HUES6 (cell line): ENCODE measurements around the gene MRPL24.

ENCODE experiments used
- H3K27ac ChIP-seq: 2 replicates; pipeline ENCODE4 v1.7.0; 2013; ENCODE audit warnings: low read depth, mild to moderate bottlenecking, low read length, inconsistent platforms
- H3K27me3 ChIP-seq: 2 replicates; pipeline ENCODE4 v1.6.1; 2013; ENCODE audit warnings: low read length; ENCODE audit not compliant: control insufficient read depth, insufficient read depth
- H3K36me3 ChIP-seq: 2 replicates; pipeline ENCODE4 v1.6.1; 2013; ENCODE audit warnings: low read length; ENCODE audit not compliant: control insufficient read depth, insufficient read depth
- H3K4me1 ChIP-seq: 2 replicates; pipeline ENCODE4 v1.6.1; 2013; ENCODE audit warnings: low read length; ENCODE audit not compliant: control insufficient read depth, insufficient read depth
- H3K4me3 ChIP-seq: 2 replicates; pipeline ENCODE4 v1.5.1; 2013; ENCODE audit warnings: low read depth, low read length
- H3K9ac ChIP-seq: one replicate; pipeline ENCODE4 v1.6.1; 2013; ENCODE audit warnings: mild to moderate bottlenecking, low read length
- H3K9me3 ChIP-seq: 2 replicates; pipeline ENCODE4 v1.6.1; 2013; ENCODE audit warnings: low read depth, low read length; ENCODE audit not compliant: control insufficient read depth, insufficient read depth

Gene MRPL24

GRCh38 chr1:156726549-156727226 lies 14.2 kb downstream of the MRPL24 start:
- Histone ChIP-seq H3K27ac (no peak overlapping the region), H3K4me3 (peak overlapping the region; percentile 94), H3K9me3 (no peaks in the 10 kb centered on the region), H3K27me3 (no peaks in the 10 kb centered on the region), H3K9ac (no peak overlapping the region), H3K4me1 (peaks cover 20% of the 10 kb centered on the region), H3K36me3 (peaks cover 36% of the 10 kb centered on the region)

DNA sequence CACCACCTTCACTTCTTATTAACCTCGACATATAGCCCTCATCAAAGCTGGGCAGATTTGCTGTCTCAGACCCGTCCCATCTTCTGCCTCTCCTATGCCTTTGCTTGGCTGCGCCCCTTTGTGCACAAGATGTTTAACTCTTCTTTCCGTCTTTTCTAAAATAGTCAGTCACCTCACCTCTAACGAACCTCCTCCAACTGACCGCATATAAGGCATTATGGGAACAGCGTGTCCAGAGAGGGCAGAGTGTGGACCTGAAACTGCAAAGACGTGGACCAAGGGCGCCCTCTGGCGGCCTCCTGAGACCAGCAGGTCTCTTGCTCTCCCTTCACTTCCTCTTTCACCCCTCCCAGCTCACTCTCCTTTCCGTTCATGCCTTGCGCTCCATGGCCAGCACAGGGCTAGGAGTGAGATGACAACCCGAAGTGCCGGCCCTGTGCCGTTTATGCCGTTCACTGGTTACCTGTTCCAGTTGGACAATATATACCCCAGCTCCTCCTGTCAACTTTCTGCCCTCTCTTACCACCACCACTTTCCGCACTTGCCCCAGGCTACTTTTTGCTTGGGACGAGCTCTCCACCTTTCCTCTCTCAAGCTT lies 15.1 kb downstream of the MRPL24 start:
- Histone ChIP-seq H3K27ac (no peak overlapping the region), H3K4me3 (peak overlapping the region; percentile 94), H3K9me3 (no peaks in the 10 kb centered on the region), H3K36me3 (peaks cover 45% of the 10 kb centered on the region), H3K27me3 (no peaks in the 10 kb centered on the region), H3K4me1 (peaks cover 20% of the 10 kb centered on the region), H3K9ac (peak overlapping the region; percentile 40)

DNA sequence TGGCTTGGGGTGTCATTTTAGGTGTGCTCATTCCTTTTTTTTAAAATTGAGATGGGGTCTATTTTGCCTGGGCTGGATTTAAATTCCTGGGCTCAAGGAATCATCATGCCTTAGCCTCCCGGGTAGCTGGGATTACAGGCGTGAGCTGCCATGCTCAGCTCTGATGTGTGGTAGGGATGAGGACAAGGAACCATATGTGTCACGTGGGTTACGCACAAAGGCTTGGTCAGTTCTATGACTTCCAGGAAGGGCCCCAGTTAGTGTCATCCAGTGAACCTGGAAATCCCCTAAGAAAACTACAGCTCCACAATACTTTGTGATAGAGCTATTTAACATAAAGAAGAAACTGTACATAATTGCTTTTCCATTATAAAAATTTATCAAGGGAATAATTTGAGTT lies 19.4 kb downstream of the MRPL24 start:
- Histone ChIP-seq H3K9ac (no peak overlapping the region), H3K27ac (no peak overlapping the region), H3K4me3 (no peak overlapping the region), H3K36me3 (peaks cover 42% of the 10 kb centered on the region), H3K27me3 (no peaks in the 10 kb centered on the region), H3K9me3 (no peaks in the 10 kb centered on the region), H3K4me1 (peaks cover 9% of the 10 kb centered on the region)

DNA sequence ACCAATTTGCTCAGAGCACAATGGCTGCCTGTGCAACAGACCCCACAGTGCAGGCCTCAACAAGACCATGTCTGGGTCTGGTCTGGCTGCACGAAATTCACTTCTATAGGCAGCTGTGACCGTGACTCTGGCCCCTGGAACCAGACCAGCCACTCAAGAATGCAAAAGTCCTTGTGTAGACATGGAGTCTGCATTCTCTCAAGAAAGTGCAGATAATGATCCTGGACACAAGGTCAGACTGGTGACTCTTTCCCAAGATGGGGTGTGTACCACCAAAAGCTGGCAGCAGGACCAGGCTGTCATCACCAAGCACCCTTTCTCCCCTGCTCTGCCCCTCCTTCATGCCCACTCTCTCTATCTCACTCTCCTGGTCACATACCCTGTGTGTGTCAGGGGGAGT lies 19.8 kb downstream of the MRPL24 start:
- Histone ChIP-seq H3K4me1 (peaks cover 9% of the 10 kb centered on the region), H3K9ac (no peak overlapping the region), H3K4me3 (no peak overlapping the region), H3K27me3 (no peaks in the 10 kb centered on the region), H3K27ac (no peak overlapping the region), H3K36me3 (peaks cover 42% of the 10 kb centered on the region), H3K9me3 (no peaks in the 10 kb centered on the region)

DNA sequence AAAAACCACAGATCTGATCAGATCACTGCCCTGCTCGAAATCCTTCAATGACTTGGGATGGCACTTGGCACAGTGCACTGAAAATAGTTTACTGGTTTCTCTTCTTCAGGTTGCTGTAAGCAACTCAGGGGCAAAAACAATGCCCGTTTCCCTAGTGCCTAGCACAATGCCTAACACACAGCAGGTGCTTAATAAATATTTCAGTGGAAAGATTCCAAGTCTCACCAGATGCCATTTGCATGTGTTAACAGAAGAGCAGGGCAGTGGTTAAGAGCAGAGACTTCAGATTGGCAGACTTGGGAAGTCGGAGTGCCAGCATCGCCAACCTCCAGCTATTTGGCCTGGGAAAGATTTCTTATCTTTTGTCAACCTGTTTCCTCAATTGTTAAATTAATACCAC lies 23.5 kb downstream of the MRPL24 start:
- Histone ChIP-seq H3K4me1 (peaks cover 9% of the 10 kb centered on the region), H3K9ac (no peak overlapping the region), H3K9me3 (no peaks in the 10 kb centered on the region), H3K4me3 (no peak overlapping the region), H3K36me3 (peaks cover 14% of the 10 kb centered on the region), H3K27me3 (no peaks in the 10 kb centered on the region), H3K27ac (no peak overlapping the region)

- Histone ChIP-seq H3K9me3 (no peaks in the 10 kb centered on the region), H3K36me3 (no peaks in the 10 kb centered on the region), H3K9ac (no peak overlapping the region), H3K27ac (no peak overlapping the region), H3K4me3 (no peak overlapping the region), H3K27me3 (no peaks in the 10 kb centered on the region), H3K4me1 (peaks cover 33% of the 10 kb centered on the region)
Measured at GRCh38 chr1:156714830-156715229, 26.1 kb downstream of the MRPL24 start.

DNA sequence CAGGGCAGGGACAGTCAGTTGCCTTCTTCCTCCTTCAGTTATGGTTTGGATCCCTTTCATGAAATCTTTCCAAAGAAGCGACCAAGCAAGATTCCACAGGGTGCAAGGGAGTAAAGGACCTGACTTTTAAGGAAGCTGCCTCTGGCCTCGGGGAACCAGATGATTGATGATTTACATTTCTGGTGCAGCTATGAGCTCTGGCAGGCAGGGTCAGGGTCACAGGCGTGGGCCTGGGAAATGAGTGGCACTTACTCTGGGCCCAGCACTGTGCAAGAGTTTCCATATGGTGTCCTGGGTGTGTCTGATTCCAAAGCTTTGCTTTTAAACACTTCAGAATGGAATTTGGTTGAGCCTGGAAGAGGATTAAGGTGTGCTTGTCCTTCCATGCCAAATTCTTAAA lies 28.3 kb downstream of the MRPL24 start:
- no peaks in the 10 kb centered on the region for H3K36me3 ChIP-seq
- no peaks in the 10 kb centered on the region for H3K9me3 ChIP-seq
- no peak overlapping the region for H3K27ac ChIP-seq
- no peak overlapping the region for H3K4me3 ChIP-seq
- no peaks in the 10 kb centered on the region for H3K27me3 ChIP-seq
- peaks cover 55% of the 10 kb centered on the region for H3K4me1 ChIP-seq
- H3K9ac ChIP-seq: no peak overlapping the region

DNA sequence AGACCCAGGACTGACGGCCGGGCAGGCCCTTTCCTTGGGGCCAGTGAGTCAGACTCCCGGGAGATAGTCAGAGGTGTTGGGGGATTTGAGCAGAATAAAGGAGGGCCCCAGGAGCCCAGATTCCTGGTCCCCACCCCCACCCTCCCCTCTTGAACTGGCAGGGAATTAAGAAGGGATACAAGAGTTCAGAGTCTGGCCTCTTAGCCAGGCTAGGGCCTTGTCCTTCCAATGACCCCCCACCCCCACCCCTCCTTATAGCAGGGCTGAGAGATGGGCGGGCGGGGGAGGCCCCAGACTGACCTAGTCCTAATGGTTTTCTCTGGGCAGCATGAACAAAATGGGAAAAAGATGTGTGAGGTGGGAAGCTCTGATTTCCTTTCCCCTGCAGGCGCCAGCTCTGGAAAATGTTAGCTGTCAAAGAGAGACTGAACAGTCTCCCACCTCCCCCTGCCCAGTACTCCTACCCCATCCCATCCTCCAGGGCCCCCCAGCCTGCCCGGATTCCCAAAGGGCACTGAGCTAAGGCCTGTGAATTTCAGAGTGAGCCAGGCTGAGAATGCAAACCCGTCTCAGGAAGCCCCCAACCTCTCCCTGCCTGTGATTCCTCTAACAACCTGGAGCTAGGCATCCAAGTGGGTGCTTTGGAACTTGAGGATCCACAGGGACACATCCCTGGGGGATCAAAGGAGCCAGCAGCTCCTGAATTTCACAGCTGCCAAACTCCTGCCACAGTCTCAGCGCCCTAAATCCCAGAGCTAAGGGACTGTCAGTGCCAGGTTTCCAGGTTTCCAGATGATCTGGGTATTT lies 29.7 kb downstream of the MRPL24 start:
- Histone ChIP-seq H3K9me3 (no peaks in the 10 kb centered on the region), H3K27me3 (no peaks in the 10 kb centered on the region), H3K27ac (peak overlapping the region; percentile 61; the same call in 1 of the 2 replicates), H3K4me1 (peaks cover 58% of the 10 kb centered on the region), H3K36me3 (no peaks in the 10 kb centered on the region), H3K9ac (peak overlapping the region; percentile 58), H3K4me3 (0 out of 2 replicates have a peak overlapping the region, but pooled peaks have one; percentile 22)

DNA sequence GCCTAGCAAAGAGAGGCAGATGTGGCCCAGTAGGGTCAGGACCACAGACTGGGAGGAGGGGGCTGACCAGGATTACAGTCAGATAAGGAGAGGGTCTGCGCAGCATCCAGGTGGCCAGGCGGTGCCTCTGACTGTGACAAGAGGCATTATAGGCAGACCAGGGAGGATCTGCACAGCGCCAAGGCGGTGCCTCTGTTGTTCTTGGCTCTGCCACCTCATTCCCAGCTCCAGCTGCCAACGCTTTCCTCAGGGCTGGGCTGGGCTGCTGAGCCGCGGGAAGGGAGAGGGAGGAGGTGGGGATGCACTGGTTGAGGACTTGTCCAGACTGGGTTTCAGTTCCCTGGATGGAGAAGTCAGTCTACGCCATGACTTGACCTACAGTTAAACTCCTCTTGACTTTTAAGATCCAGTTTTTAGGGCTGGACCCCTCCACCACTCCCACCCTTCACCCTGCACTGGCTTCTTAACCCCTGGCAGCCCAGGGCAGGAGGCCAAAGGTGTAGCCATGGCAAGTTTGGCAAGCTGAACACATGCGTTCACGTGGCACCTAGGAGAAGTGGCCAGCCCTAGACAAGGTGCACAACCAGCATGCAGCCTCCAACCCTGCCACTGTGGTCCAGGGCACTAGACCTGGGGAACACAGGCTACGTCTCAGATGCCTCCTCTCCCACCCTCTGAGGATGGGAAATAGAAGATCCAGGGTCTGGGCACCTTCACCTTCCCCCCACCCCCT lies 31.0 kb downstream of the MRPL24 start:
- Histone ChIP-seq H3K27me3 (no peaks in the 10 kb centered on the region; the same call in 1 of the 2 replicates), H3K27ac (peak overlapping the region; percentile 20; the same call in 1 of the 2 replicates), H3K4me3 (peak overlapping the region; percentile 22; the same call in 1 of the 2 replicates), H3K9ac (peak overlapping the region; percentile 58), H3K36me3 (no peaks in the 10 kb centered on the region), H3K4me1 (peaks cover 58% of the 10 kb centered on the region), H3K9me3 (no peaks in the 10 kb centered on the region)

GRCh38 chr1:156709031-156709430 lies 31.9 kb downstream of the MRPL24 start:
- Histone ChIP-seq H3K9me3 (no peaks in the 10 kb centered on the region), H3K36me3 (no peaks in the 10 kb centered on the region), H3K4me3 (peak overlapping the region; percentile 76; the same call in 1 of the 2 replicates), H3K27me3 (peaks cover 8% of the 10 kb centered on the region; the same call in 1 of the 2 replicates), H3K9ac (peak overlapping the region; percentile 58), H3K4me1 (peaks cover 63% of the 10 kb centered on the region), H3K27ac (peak overlapping the region; percentile 20; the same call in 1 of the 2 replicates)
